Stimulated activated naive B cell treated with anti-CD40 and anti-IgM and Interleukin-4, amounts not matched to agents 10 μg/mL and 1 μg/mL and 100 μg/mL, for 72 hours (primary cell): ENCODE measurements around the gene GTF3C5.
A peak's percentile ranks its signal among the peaks of the same experiment; 100 is the strongest.
"Not testable (repeated sequence)": the region's sequence is repeated elsewhere in the genome, so short reads cannot be mapped to it uniquely, and the experiment has no call there.

Source experiments
- ATAC-seq, 2 donors: fragments of 150-1000 bp; cut with Tn5 transposase; replicated peaks; 2 replicates each; pipeline ENCODE4 v1.10.0; 2021; ENCODE audit warnings: moderate library complexity in 1 of 2
- DNase-seq: peaks from one replicate; pipeline ENCODE4 v3.0.0; 2021
- H3K27ac Mint-ChIP-seq: one replicate; pipeline ENCODE4 v1.8.0; 2022; ENCODE audit warnings: mild to moderate bottlenecking, mixed read lengths
- H3K27me3 Mint-ChIP-seq, 2 donors: one replicate each; pipeline ENCODE4 v1.8.0; 2022; ENCODE audit warnings: mixed read lengths in 2 of 2
- H3K36me3 Mint-ChIP-seq, 2 donors: one replicate each; pipeline ENCODE4 v1.8.0; 2022; ENCODE audit warnings: mixed read lengths in 2 of 2, mild to moderate bottlenecking in 1 of 2
- H3K4me1 Mint-ChIP-seq, 2 donors: one replicate each; pipeline ENCODE4 v1.8.0; 2022; ENCODE audit warnings: mixed read lengths in 2 of 2, mild to moderate bottlenecking in 1 of 2
- H3K4me3 Mint-ChIP-seq, 2 donors: one replicate each; pipeline ENCODE4 v1.8.0; 2022; ENCODE audit warnings: mild to moderate bottlenecking in 2 of 2, mixed read lengths in 2 of 2, moderate library complexity in 1 of 2
- H3K9me3 Mint-ChIP-seq, 2 donors: one replicate each; pipeline ENCODE4 v1.8.0; 2022; ENCODE audit warnings: mixed read lengths in 2 of 2, mild to moderate bottlenecking in 1 of 2

GTF3C5 gene

GRCh38 chr9:133070985-133071384, 40.2 kb downstream of the GTF3C5 start:
- not testable (repeated sequence) for H3K27ac Mint-ChIP-seq, H3K9me3 Mint-ChIP-seq, H3K4me1 Mint-ChIP-seq, ATAC-seq, H3K4me3 Mint-ChIP-seq, DNase-seq, H3K36me3 Mint-ChIP-seq, H3K27me3 Mint-ChIP-seq

- H3K27ac Mint-ChIP-seq = no peak overlapping the region
These were observed 40.8 kb downstream of the GTF3C5 start for GRCh38 chr9:133071484-133072150.

GRCh38 chr9:133072210-133072609, 41.4 kb downstream of the GTF3C5 start:
- not testable (repeated sequence) for H3K4me1 Mint-ChIP-seq, ATAC-seq, H3K9me3 Mint-ChIP-seq, H3K27ac Mint-ChIP-seq, H3K4me3 Mint-ChIP-seq, H3K27me3 Mint-ChIP-seq, H3K36me3 Mint-ChIP-seq, DNase-seq

More at GRCh38 chr9:133071484-133072150, 40.8 kb downstream of the GTF3C5 start:
- Mint-ChIP-seq H3K36me3 (peaks cover 0 to 6% of the 10 kb centered on the region in 2 donors), H3K27me3 (no peaks in the 10 kb centered on the region), H3K9me3 (no peaks in the 10 kb centered on the region), H3K4me1 (no peaks in the 10 kb centered on the region), H3K4me3 (no peak overlapping the region)
- ATAC-seq (no peak), DNase-seq (no peak)

DNA sequence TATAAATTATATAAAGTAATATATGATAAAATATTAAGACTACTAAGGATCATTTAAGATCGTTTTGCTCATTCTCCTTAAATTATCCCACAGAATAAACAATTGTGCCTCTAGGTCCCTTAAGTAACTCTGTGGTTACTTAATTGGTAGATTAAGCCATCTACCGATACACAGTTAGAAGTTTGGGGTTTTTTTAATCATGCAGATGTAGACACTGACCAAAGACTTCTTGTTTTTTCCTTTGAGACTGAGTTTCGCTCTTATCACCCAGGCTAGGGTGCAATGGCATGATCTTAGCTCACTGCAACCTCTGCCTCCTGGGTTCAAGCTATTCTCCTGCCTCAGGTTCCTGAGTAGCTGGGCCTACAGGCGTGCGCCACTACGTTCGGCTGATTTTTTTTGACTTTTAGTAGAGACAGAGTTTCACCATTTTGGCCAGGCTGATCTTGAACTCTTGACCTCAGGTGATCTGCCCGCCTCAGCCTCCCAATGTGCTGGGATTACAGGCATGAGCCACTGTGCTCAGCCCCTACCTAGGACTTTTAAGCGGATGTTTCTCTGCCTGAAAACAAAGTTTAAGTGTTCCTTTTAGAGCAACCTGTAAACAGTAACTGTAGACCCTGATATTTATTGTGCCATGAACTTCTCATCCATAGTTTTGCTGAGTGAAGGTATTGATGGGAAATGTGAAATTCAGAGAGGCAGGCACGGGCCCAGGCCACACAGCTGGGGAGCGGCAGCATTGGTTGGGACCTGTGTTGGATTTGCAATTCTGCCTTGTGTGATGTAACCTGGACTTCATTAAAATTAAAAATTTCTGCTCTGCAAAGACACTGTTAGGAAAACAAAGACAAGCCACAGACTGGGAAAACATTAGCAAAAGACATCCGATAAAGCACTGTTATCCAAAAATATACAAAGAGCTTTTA, 42.6 kb downstream of the GTF3C5 start:
- ATAC-seq = no peak

DNA sequence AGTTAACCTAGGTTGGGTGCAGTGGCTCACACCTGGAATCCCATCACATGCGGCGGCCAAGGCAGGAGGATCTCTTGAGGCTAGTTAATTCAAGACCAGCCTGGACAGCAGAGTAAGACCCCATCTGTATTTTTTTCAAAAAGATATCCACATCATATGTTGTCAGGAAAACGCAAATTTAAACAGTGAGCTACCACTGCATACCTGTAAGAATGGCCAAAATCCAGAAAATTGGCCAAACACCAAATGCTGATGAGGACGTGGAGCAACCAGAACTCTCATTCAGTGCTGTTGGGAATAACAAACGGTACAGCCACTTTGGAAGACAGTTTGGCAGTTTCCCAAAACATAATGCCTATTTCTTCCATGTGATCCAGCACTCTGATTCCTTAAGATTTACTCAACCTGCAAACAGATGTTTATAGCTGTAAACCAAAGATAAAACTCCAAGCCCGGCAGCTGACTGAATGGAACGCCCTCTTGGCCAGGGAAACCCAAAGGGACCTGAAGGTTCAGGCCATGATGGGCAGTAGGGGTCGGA, 43.4 kb downstream of the GTF3C5 start:
- Mint-ChIP-seq H3K4me1 (no peaks in the 10 kb centered on the region), H3K27me3 (no peaks in the 10 kb centered on the region), H3K27ac (no peak overlapping the region), H3K9me3 (no peaks in the 10 kb centered on the region), H3K4me3 (no peak overlapping the region), H3K36me3 (peaks cover 0 to 6% of the 10 kb centered on the region in 2 donors)
- ATAC-seq (no peak), DNase-seq (no peak)

More for the DNA sequence above, 42.6 kb downstream of the GTF3C5 start:
- no peaks in the 10 kb centered on the region for H3K4me1 Mint-ChIP-seq
- H3K27me3 Mint-ChIP-seq = no peaks in the 10 kb centered on the region
- no peaks in the 10 kb centered on the region for H3K9me3 Mint-ChIP-seq
- H3K4me3 Mint-ChIP-seq = no peak overlapping the region
- H3K27ac Mint-ChIP-seq = no peak overlapping the region
- no peak for DNase-seq
- peaks cover 0 to 6% of the 10 kb centered on the region in 2 donors for H3K36me3 Mint-ChIP-seq

GRCh38 chr9:133075925-133076630, 45.3 kb downstream of the GTF3C5 start:
- Mint-ChIP-seq H3K27me3 (peaks cover 7% of the 10 kb centered on the region in 2 donors), H3K27ac (no peak overlapping the region), H3K4me1 (no peaks in the 10 kb centered on the region), H3K36me3 (peaks cover 0 to 3% of the 10 kb centered on the region in 2 donors), H3K4me3 (no peak overlapping the region), H3K9me3 (no peaks in the 10 kb centered on the region)
- no peak for ATAC-seq
- no peak for DNase-seq

GRCh38 chr9:133076691-133077090, 45.9 kb downstream of the GTF3C5 start:
- peaks cover 0 to 2% of the 10 kb centered on the region in 2 donors for H3K36me3 Mint-ChIP-seq
- no peak overlapping the region for H3K4me3 Mint-ChIP-seq
- ATAC-seq = no peak
- H3K27ac Mint-ChIP-seq = no peak overlapping the region
- H3K4me1 Mint-ChIP-seq = no peaks in the 10 kb centered on the region
- H3K27me3 Mint-ChIP-seq = peaks cover 7% of the 10 kb centered on the region in 2 donors
- no peak for DNase-seq
- no peaks in the 10 kb centered on the region for H3K9me3 Mint-ChIP-seq

- DNase-seq (no peak), ATAC-seq (no peak)
- Mint-ChIP-seq H3K9me3 (no peaks in the 10 kb centered on the region), H3K27me3 (peaks cover 7% of the 10 kb centered on the region in 2 donors), H3K4me3 (no peak overlapping the region), H3K27ac (no peak overlapping the region), H3K4me1 (no peaks in the 10 kb centered on the region), H3K36me3 (no peaks in the 10 kb centered on the region)
These were observed 47.7 kb downstream of the GTF3C5 start for GRCh38 chr9:133078486-133078885.

DNA sequence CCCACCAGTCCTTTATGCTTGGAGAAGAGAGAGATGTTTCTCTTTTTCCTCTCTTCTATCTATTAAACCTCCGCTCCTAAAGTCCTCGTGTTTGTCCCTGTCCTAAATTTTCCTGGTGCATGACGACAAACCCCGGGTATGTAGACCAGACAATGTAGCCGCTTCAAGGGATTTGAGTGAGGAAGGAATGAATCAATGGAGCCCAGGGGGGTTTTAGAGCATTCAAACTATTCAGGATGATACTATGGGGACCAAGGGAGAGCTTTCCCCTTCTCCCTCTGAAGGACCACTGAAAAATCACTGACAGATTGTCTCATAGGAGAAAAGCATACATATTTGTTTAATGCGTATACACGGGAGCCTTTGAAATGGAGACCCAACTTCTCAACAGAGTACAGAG, 49.4 kb downstream of the GTF3C5 start:
- no peak for DNase-seq
- Mint-ChIP-seq H3K4me1 (no peaks in the 10 kb centered on the region), H3K36me3 (no peaks in the 10 kb centered on the region), H3K27me3 (peaks cover 7% of the 10 kb centered on the region in 2 donors), H3K27ac (no peak overlapping the region), H3K9me3 (no peaks in the 10 kb centered on the region), H3K4me3 (no peak overlapping the region)
- no peak for ATAC-seq

DNA sequence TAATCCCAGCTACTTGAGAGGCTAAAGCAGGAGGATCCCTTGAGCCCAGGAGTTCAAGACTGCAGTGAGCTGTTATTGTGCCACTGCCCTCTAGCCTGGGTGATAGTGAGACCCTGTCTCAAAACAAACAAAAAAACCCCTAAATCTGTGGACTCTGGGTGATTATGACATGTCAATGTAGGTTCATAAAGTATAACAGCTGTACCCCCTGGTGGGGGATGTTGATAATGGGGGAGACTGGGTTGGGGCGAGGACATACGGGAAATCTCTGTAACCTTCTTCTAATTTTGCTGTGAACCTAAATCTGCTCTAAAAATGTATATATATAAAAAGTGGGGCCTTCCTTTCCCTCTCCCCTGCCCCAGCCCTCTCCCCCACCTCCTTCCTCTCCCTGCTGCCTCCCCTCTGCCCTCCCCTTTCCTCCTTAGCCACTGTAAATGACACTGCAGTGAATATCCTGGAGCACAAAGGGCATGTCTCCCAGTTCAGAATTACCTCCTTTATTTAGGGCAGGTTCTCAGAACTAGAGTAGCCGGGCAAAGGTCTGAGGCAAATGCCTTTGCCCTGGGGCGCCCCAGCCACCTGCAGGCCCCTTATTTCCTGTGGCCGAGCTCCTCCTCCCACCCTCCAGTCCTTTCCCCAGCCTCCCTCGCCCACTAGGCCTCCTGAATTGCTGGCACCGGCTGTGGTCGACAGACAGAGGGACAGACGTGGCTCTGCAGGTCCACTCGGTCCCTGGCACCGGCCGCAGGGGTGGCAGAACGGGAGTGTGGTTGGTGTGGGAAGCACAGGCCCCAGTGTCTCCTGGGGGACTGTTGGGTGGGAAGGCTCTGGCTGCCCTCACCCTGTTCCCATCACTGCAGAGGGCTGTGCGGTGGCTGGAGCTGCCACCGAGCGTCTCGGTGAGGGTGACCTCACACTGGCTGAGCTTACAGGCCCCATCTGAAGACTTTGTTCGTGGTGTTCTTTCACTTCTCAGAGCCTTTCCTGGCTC, 50.3 kb downstream of the GTF3C5 start:
- not testable (repeated sequence) for H3K36me3 Mint-ChIP-seq, H3K4me3 Mint-ChIP-seq, H3K27ac Mint-ChIP-seq, H3K4me1 Mint-ChIP-seq, DNase-seq, H3K9me3 Mint-ChIP-seq, H3K27me3 Mint-ChIP-seq
- peak in 1 of 2 donors; percentile 29 for ATAC-seq

DNA sequence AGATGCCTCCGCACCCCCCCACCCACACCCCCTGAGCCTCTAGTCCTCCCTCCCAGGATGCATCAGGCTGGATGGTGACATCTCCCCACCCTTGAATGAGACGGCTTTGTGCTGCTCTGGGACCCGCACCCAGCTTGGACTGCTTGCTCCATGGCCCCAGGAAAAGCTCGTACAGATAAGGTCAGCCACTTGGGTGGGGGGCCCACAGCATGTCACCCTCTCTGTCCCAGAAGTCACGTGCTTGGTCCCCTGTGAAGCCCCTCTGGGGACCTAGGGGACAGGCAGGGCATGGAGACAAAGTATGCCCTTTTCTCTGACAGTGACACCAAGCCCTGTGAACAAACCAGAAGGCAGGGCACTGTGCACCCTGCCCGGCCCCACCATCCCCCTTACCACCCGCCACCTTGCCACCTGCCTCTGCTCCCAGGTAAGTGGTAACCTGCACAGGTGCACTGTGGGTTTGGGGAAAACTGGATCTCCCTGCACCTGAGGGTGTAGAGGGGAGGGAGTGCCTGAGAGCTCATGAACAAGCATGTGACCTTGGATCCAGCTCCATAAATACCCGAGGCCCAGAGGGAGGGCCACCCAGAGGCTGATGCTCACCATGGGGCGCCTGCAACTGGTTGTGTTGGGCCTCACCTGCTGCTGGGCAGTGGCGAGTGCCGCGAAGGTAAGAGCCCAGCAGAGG, 51.3 kb downstream of the GTF3C5 start:
- H3K4me3 Mint-ChIP-seq, ATAC-seq, H3K9me3 Mint-ChIP-seq, H3K36me3 Mint-ChIP-seq, DNase-seq, H3K27me3 Mint-ChIP-seq, H3K27ac Mint-ChIP-seq, H3K4me1 Mint-ChIP-seq: not testable (repeated sequence)

- not testable (repeated sequence) for H3K36me3 Mint-ChIP-seq, H3K4me1 Mint-ChIP-seq, H3K9me3 Mint-ChIP-seq, H3K27me3 Mint-ChIP-seq, H3K4me3 Mint-ChIP-seq, DNase-seq, H3K27ac Mint-ChIP-seq, ATAC-seq
These were observed 52.9 kb downstream of the GTF3C5 start for GRCh38 chr9:133083688-133084087.
